ENCODE results near the gene PEX14. TPM values are rescaled to one million over a fixed set of nuclear protein-coding genes. Genes with fewer than 3 reads are reported as not detected.

Gene PEX14
- total RNA-seq, 1 donor from 2014 or later, result 17.7 TPM

- DNase-seq (ENCODE audit: low spot score), result no peak
- intact Hi-C loops (cut with DNase I), result loop anchor here (5.0 kb wide), 2 partner anchors 132 to 218 kb away; no protein-coding TSS in a partner anchor
Measured at GRCh38 chr1:10648689-10649516, 174.2 kb downstream of the PEX14 start.

GRCh38 chr1:10649517-10650201, 174.9 kb downstream of the PEX14 start:
- intact Hi-C loops (cut with DNase I), result loop anchor here (5.0 kb wide), 2 partner anchors 132 to 218 kb away; no protein-coding TSS in a partner anchor
- no peak for DNase-seq (ENCODE audit: low spot score)

- intact Hi-C loops (cut with DNase I), result no loop called here
- no peak for DNase-seq (ENCODE audit: low spot score)
Measured at GRCh38 chr1:10650556-10651388, 176.0 kb downstream of the PEX14 start.

DNA sequence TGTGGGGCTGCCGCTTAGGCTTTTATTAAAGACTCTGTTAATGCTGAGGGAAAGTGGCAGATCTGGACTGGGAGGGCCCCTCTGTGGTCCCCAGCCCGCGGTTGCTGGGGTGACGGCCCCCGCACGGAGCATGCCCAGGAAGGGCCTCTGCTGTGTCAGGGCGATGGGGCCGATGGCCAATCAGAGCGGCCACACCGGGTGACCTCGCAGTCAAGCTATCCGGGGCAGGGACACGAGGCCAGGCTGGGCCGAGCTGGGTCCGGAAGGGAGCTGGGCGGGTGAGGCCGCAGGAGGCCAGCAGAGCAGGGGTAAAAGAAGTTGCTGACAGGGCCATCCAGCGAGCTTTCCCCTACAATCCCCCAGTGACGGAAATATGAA, 176.6 kb downstream of the PEX14 start:
- intact Hi-C loops (cut with DNase I), result no loop called here
- no peak for DNase-seq (ENCODE audit: low spot score)

GRCh38 chr1:10651793-10652192, 177.0 kb downstream of the PEX14 start:
- no peak for DNase-seq (ENCODE audit: low spot score)
- intact Hi-C loops (cut with DNase I), result no loop called here

- DNase-seq (ENCODE audit: low spot score), result no peak
- intact Hi-C loops (cut with DNase I), result no loop called here
Measured at GRCh38 chr1:10652626-10653025, 177.9 kb downstream of the PEX14 start.

GRCh38 chr1:10653370-10654125, 178.8 kb downstream of the PEX14 start:
- intact Hi-C loops (cut with DNase I), result no loop called here
- DNase-seq (ENCODE audit: low spot score), result no peak

DNA sequence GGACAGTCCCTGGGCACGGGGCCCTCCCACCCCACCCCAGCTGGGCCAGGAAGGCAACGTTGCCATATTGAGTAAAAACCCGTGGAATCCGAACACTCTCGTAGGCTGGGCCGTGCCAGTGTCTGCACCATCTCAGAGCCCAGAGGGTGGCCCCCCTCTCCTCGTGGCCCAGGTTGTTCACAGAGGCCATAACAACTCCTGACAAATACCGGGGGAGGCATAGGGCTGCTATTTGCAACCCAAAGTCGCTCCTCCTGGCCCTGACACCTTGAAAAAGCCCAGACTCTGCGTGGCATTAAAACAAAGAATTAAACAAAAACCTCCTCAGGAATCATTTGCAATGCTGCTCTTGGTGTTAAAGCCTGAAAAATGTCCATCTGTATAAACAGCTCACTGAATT, 180.3 kb downstream of the PEX14 start:
- DNase-seq (ENCODE audit: low spot score), result no peak
- intact Hi-C loops (cut with DNase I), result no loop called here

DNA sequence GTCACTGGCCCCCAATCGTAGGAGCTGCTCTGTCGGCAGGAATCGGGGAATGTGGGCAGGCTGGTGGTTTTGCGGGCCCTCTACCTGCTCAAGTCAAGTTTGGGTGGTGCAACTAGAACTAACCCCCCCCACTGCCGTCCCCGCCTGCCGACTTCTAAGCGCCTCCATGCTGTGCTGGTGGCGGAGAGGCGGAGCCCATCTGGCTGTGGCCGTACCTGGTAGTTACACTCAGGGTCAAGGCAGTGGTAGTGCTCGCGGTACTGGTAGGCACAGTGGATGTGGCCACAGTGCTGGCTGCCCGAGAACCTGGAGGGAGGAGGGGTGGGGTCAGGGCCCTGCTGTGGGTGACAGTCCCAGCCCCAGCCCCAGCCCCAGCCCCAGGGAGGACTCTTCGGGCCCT, 181.7 kb downstream of the PEX14 start:
- intact Hi-C loops (cut with DNase I), result no loop called here
- DNase-seq (ENCODE audit: low spot score), result no peak

DNA sequence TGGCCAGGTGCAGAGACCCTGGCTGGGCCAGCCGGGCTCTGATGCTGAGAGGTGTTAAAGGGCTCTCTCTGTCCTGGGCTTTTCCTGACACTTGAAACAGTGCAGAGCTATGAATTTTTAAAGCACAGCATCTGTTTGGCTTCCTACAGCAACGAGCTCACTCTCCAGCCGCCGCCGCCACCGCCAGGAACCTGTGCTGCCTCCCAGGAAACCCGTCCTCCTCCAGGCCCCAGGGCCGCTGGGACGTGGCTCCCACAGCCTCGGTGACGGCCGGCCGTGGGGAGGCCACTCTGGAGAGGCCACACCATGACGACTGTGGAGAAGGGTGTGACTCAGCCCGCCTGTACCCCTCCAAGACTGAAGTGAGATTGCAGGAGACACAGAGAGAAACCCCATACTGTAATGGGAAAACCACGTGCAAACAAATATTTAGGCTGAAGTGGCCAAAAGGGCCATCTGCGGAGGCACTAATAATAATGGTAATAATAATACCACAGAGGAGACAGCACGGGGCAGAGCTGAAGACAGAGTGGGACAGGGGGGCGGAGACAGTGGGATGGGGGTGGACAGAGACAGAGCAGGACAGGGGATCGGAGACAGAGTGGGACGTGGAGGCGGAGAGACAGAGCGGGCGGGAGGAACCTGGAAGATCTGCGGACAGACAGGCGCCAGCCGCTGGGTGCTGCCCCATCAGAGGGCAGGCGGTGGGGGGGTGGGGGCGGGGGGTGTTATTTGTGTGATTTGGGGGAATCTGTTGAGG, 182.5 kb downstream of the PEX14 start:
- intact Hi-C loops (cut with DNase I), result no loop called here
- DNase-seq (ENCODE audit: low spot score), result no peak

DNA sequence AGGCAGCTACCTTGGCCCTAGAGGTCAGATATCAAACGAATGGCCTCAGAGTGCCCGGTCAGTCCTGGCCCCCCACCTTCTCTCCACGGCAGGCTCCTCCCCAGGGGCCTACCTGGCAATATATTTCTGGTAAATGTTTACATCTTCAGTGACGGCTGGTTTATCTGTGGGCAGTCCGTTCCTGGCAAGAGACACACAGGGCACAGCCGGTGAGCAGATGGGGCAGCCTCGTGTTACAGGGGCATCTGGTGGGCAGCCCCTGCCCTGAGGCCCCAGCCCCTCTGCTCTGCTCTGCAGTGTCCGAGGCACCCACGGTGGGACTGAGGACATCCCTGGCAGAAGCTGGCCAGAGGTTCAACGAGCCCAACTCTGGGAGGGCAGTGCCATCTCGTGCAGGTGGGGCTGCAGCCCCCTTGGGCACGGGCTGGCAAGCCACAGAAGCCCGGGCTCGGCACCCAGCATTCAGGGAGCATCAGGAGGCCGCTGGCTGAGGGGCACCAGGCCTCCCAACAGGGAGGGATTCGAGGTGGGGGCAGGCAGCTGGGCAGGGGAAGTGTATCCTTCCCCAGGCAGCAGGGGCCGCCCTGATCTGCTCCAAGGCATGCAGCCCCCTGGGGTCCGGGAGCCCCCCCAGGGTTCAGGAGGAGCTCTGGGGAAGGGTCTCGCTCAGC, 183.8 kb downstream of the PEX14 start:
- intact Hi-C loops (cut with DNase I), result no loop called here

GRCh38 chr1:10659218-10659617, 184.5 kb downstream of the PEX14 start:
- intact Hi-C loops (cut with DNase I), result no loop called here
- DNase-seq (ENCODE audit: low spot score), result no peak

More for the DNA sequence above, 183.8 kb downstream of the PEX14 start:
- DNase-seq (ENCODE audit: low spot score), result no peak

GRCh38 chr1:10659646-10660540, 185.1 kb downstream of the PEX14 start:
- intact Hi-C loops (cut with DNase I), result no loop called here
- DNase-seq (ENCODE audit: low spot score), result no peak

DNA sequence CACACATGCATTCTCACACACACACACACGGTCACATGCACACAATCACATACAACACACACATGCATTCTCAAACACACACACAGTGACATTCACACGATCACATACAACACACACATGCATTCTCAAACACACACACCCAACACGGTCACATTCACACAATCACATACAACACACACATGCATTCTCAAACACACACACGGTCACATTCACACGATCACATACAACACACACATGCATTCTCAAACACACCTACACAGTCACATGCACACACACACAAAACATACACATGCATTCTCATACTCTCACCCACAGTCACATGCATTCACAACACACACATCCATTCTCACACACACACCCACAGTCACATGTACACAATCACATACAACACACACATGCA, 186.7 kb downstream of the PEX14 start:
- no peak for DNase-seq (ENCODE audit: low spot score)
- intact Hi-C loops (cut with DNase I), result no loop called here

- no peak for DNase-seq (ENCODE audit: low spot score)
- intact Hi-C loops (cut with DNase I), result no loop called here
Measured at GRCh38 chr1:10662090-10662688, 187.4 kb downstream of the PEX14 start.

DNA sequence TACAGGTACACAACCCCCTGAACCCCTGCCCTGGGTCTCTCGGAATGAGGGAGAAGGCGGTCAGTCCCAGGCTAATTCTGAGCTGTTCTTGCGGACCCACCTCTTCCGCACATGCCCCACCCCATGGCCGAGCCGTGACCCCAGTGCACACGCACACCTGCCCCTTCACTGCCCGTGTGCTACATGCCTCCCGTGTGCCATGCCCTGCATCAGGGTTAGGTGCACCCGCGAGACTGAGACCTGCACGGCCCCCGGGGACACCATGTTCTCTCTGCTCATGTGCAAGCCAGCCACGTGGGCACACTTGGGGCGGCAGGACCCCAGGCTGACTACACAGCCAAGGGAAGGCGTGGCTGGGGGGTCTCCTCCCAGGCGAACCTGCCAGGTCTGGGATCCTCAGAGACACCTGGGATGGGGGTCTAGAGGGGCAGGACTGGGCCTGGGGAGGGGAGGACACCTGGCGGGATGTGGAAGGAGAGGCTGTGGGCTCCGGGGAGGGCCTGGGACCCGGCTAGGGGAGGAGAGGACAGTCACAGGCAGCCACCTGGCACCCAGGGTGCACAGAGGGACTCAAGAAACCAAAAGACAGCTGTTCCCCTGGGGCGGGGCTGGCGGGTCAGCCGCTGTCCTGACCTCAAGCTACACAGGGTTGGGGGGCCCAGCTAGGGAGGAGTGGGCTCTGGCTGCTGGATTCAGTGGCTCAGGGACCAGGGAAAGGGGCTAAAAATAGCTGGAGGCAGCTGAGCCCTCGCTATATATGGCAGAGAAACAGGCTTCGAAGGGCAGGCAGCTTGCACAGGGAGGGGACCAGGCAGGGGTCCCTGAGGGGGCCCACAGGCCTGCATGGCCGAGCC, 188.3 kb downstream of the PEX14 start:
- intact Hi-C loops (cut with DNase I), result no loop called here
- DNase-seq (ENCODE audit: low spot score), result no peak

All from cardiac septum (tissue), 1 donor.